Measurements from ENCODE around the gene CNTRL.

CNTRL gene

DNA sequence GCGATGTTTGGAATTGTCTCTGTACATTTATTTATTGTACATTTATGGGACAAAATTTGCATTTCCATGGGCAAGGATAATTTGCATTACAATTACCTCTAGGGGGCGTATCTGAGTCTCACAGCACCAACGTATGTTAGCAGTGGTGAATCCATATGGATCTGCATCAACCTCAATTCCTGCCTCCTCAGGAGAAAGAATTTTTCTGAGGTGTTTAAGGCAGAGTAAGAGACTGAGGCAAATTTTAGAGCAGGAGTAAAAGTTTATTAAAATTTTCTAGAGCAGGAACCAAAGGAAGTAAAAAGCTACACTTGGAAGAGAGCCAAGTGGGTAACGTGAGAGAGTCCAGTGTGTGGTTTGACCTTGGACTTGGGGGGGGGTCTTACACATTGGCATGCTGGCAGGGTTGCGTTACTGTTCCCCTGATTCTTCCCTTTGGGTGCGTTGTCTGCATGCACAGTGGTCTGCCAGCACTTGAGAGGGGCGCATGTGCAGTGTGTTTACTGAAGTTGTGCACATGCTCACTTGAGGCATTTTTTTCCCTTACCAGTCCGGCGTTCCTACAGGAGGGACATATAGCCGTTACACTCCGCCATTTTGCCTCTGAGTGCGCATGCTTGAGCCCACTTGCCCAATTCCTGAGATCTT, 147.9 kb downstream of the CNTRL start:
- Histone ChIP-seq H3K36me3 (ENCODE audit: insufficient read depth, insufficient read length, low read length) (no peaks in the 10 kb centered on the region), H3K27me3 (ENCODE audit: insufficient read depth, insufficient read length) (no peaks in the 10 kb centered on the region), H3K4me1 (ENCODE audit: insufficient read depth, insufficient read length) (peaks cover 8% of the 10 kb centered on the region), H3K4me3 (ENCODE audit: insufficient read length, low read depth) (no peak overlapping the region), H3K9me3 (ENCODE audit: insufficient read depth, low read length) (no peaks in the 10 kb centered on the region), H3K9ac (ENCODE audit: insufficient read length, low read depth) (no peak overlapping the region)
- TF ChIP-seq ZNF274 (IDR thresholded peaks at IDR 0.05; ENCODE audit: low read depth, low read length): no peak
- no peak for TF ChIP-seq SUZ12 (IDR thresholded peaks at IDR 0.05; ENCODE audit: extremely low read depth, insufficient read depth, insufficient read length)
- no peak for TF ChIP-seq YY1 (IDR thresholded peaks at IDR 0.05; ENCODE audit: insufficient read depth, insufficient read length)
- DNase-seq (ENCODE audit: low read depth, low spot score): no peak

DNA sequence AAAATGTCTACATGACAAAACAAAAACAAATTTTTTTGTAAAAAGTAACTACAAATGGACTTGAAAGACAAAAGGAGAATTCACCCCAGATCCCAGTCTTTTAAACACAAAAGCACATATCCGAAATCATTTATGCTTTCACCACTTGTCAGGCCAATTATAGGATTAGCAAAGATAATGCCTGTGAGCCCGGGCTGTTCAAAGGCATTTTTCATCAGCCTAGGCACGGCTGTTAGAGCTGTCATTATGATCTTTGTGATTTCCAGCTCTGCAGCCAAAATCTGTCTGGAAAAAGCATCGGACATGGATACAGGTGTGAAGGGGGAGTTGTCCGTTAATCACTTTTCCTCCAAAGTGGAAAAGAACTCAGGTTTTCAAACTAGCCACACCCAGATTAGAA, 150.5 kb downstream of the CNTRL start:
- DNase-seq (ENCODE audit: low read depth, low spot score): no peak
- Histone ChIP-seq H3K36me3 (ENCODE audit: insufficient read depth, insufficient read length, low read length) (no peaks in the 10 kb centered on the region), H3K9ac (ENCODE audit: insufficient read length, low read depth) (no peak overlapping the region), H3K4me1 (ENCODE audit: insufficient read depth, insufficient read length) (peaks cover 10% of the 10 kb centered on the region), H3K9me3 (ENCODE audit: insufficient read depth, low read length) (no peaks in the 10 kb centered on the region), H3K27me3 (ENCODE audit: insufficient read depth, insufficient read length) (no peaks in the 10 kb centered on the region), H3K4me3 (ENCODE audit: insufficient read length, low read depth) (no peak overlapping the region)
- TF ChIP-seq YY1 (IDR thresholded peaks at IDR 0.05; ENCODE audit: insufficient read depth, insufficient read length) (no peak), SUZ12 (IDR thresholded peaks at IDR 0.05; ENCODE audit: extremely low read depth, insufficient read depth, insufficient read length) (no peak), ZNF274 (IDR thresholded peaks at IDR 0.05; ENCODE audit: low read depth, low read length) (no peak)

DNA sequence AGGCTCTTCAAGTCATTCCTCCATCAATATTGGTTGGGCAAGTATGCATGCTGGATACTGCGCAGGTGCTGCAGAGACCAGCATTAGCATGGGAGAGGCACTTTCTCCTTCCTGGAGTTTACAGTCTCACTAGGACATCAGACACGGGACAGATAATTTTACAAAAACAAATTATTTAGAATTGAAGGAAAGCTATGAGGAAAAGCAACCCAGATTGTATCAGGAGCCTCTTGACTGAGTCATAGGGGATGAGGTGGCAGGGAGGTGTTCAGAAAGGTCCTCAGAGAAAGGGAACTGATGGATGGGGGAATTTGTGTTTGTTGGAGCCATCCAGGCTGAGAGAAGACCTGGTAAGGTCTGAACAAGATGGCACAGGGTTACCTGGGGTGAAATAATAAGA, 151.4 kb downstream of the CNTRL start:
- Histone ChIP-seq H3K4me3 (ENCODE audit: insufficient read length, low read depth) (no peak overlapping the region), H3K4me1 (ENCODE audit: insufficient read depth, insufficient read length) (peaks cover 10% of the 10 kb centered on the region), H3K9ac (ENCODE audit: insufficient read length, low read depth) (no peak overlapping the region), H3K9me3 (ENCODE audit: insufficient read depth, low read length) (no peaks in the 10 kb centered on the region), H3K36me3 (ENCODE audit: insufficient read depth, insufficient read length, low read length) (no peaks in the 10 kb centered on the region), H3K27me3 (ENCODE audit: insufficient read depth, insufficient read length) (no peaks in the 10 kb centered on the region)
- no peak for TF ChIP-seq SUZ12 (IDR thresholded peaks at IDR 0.05; ENCODE audit: extremely low read depth, insufficient read depth, insufficient read length)
- TF ChIP-seq ZNF274 (IDR thresholded peaks at IDR 0.05; ENCODE audit: low read depth, low read length): no peak
- no peak for TF ChIP-seq YY1 (IDR thresholded peaks at IDR 0.05; ENCODE audit: insufficient read depth, insufficient read length)
- DNase-seq (ENCODE audit: low read depth, low spot score): no peak
